ENCODE measurements around the gene PRUNE2.

DNA sequence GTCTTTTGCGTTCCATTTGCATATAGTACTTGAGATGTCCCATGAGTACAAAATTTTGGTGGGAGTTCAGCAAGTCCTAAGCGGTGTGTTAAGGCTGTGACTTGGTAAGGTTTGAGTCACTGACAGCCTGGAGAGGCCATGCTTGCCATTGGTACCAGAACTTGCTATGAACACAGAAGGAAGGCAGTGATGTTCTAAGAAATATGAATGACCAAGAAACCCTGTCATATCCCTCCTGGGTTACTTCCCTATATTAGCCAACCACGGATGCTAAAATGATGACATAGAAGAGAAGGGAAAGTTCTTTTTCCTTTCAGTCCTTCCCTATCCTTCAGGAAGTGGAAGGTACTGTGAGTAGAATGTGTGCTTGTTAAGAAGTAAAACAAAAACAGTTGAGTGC is 310.3 kb downstream of the PRUNE2 start:
- no peak for TF ChIP-seq EZH2 (IDR thresholded peaks at IDR 0.05; ENCODE audit: low read length)
- TF ChIP-seq, protein P1, sequence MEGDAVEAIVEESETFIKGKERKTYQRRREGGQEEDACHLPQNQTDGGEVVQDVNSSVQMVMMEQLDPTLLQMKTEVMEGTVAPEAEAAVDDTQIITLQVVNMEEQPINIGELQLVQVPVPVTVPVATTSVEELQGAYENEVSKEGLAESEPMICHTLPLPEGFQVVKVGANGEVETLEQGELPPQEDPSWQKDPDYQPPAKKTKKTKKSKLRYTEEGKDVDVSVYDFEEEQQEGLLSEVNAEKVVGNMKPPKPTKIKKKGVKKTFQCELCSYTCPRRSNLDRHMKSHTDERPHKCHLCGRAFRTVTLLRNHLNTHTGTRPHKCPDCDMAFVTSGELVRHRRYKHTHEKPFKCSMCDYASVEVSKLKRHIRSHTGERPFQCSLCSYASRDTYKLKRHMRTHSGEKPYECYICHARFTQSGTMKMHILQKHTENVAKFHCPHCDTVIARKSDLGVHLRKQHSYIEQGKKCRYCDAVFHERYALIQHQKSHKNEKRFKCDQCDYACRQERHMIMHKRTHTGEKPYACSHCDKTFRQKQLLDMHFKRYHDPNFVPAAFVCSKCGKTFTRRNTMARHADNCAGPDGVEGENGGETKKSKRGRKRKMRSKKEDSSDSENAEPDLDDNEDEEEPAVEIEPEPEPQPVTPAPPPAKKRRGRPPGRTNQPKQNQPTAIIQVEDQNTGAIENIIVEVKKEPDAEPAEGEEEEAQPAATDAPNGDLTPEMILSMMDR (optimal IDR thresholded peaks at IDR 0.05 in 1 of 3, IDR thresholded peaks at IDR 0.05 in 1 of 3, conservative IDR thresholded peaks at IDR 0.05 in 1 of 3; ENCODE audit: extremely low read depth in 1 of 3, insufficient read depth in 2 of 3, low read length in 3 of 3) = no peak

Measured in keratinocyte (primary cell).